CD4-positive, alpha-beta T cell treated with Interferon alpha-2 for 1 hour (primary cell): Measurements from ENCODE around the gene WNT5A.

Experiments used
- DNase-seq, 2 donors: peaks; one replicate each; pipeline ENCODE4 v3.0.0-alpha.2; 2020 to 2022

Gene WNT5A

DNA sequence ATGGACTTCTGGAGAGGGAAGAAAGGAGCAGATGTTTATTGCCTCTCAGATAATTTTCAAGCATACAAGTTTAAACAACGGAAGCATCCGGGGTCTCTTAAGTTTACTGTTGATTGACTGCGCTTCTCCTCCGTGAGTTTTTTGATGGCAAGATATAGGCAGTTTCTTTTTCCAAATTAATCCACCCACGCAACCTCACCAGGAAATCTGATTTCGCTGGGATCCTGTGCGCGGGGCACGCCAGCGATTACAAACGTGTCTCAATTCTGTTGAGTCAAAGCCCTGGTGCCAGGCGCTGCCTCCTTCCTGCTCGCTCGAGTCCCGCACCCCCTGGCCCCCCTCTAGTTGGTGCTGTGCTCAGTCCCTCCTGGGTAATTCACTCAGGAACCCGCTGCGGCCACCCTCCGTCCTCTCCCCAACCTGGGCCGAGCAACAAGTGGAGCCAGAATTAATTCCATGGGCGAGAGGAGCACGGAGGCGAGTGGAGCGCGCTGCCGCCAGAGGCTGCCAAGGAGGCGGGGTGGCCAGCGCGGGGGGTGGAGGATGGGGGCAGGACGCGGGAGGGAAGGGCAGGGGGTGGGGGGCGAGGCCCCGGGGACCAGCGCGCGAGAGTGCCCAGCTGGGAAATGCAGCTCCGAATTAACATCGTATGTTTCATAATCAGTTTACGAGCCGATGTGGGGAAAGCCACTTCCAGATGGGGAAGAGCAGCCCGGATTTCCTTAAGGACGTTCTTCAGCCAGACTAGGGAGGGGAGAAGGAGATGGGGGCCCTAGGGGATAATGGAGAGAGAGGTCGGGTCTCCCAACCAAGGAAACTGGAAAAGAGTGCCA is 6.0 kb downstream of the WNT5A start:
- DNase-seq, result no peak

DNA sequence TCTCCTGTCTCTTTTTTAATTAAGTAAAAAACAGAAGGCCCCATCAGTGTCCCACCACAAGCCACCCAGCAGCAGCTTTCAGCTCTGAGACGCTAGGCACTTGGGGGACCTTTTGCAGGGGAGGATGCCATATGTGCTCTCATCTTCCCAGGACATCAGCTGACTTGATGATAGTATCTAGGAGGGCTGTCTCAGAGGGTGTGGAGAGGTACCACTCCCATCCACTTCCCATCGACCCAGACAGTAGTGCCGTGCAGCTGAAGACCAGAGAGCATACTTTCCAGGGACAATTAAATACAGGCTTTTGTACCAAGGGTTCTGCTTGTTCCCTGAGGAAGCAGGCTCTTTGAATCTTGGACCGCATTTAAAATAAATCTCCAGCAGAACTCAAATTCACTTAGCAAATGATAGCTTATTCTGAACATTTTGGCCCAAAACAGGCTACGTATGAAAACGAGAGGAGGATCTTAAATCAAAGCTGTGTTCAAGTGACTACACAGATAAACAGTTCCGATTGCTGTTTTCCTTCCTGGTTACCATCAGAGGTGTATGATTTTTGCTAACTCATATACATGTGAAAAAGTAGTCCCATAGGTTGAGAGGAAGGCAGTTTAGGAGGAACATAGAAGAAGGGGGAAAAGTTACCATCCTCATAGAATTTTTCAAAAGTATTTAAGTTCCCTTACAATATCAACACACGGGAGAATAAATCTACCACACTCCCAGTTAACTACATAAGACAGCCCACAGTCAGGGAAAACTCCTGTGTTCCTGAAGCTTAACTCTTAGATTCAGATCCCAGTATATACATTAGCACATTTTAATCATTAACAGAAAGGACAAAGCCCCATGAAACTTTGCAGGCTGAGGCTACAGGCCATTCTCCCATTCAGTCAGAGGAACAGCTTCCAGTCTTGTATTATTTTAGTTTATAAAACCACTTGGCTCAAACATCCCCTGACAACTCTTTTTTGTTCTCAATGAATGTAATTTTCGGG is 9.5 kb downstream of the WNT5A start:
- no peak for DNase-seq

DNA sequence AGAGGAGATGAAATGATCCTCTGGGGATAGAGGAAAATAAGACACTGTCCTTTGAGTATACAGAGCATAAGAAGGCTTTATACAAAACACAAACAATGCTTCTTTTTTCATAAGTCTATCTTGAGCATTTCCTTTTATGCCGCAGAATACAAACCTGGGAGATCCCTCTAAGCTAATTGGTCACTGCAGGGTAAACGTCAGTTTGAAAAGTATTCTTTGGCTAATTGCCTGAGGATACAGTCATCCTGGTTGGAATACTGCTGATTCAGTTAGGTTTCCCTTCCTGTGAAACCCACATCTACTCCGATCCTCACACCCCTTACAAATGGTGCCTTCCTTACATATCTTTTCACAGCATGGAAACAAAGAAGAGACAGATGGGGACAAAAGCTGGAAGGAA is 10.6 kb downstream of the WNT5A start:
- no peak for DNase-seq

DNA sequence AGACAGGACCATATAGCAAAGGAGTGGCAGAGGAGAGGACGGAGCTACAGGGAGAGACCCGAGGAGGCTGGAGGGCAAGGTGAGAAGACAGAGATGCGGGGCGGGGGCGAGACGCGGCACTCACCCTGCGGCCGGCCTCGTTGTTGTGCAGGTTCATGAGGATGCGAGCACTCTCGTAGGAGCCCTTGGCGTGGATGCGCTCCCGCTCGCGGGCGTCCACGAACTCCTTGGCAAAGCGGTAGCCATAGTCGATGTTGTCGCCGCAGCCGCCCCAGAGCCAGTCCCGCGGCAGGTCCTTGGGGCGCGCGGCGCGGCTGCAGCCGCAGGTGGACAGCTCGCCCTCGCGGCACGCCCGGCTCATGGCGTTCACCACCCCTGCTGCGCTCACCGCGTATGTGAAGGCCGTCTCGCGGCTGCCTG is 12.9 kb downstream of the WNT5A start:
- no peak for DNase-seq

DNA sequence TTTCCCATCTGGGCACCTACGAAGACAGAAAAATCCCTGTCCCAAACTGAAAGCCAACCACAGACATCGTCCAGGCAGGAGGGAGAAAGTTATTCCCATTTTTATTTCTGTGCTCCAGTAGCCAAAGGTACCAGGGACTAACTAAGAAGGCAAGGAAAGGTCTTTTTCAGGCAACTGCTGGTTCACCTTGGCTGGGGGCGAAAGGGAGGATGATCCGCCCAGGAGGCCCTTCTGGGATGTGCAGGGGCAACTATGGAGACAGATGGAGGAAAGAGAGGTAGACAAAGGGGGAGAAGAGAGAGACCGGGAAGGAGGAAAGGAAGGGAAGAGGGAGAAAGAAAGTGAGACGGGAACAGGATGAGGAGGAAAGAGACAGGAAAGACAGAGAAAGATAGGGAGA is 13.3 kb downstream of the WNT5A start:
- no peak for DNase-seq

DNA sequence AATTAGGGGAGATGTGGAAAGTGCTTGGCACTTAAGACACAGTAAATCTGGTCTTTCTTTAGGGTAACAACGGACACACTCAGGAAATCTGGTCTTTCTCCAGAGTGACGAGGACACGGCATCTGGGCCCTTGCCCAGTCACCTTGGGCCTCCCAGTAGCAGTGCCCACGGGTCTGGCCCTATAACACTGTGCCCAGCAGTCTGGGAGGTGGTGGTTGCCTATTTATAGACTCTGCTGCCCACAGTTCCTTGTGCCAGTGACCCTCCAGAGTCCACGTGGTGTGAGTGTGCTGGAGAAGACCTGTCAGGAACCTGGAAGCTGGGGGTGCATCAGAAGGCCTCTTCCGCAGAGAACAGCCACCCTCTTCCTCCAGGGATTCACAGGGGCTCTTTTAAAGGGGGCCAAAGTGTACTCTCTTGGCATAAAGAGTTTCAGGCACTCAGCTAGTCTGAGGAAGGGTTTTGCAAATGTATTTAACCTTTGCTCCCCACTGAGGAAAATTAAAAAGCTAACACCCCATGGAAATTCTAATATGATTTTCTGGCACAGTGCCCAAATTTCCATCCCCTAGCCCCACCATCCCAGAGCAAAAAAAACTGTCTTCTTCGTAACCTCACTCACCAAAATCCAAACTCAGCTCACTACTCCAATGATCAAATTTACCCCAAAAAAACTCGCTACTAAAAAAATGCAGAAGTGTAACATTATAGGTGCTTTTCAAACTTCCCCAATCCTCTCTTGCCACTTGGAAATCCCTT is 15.4 kb downstream of the WNT5A start:
- no peak for DNase-seq

DNA sequence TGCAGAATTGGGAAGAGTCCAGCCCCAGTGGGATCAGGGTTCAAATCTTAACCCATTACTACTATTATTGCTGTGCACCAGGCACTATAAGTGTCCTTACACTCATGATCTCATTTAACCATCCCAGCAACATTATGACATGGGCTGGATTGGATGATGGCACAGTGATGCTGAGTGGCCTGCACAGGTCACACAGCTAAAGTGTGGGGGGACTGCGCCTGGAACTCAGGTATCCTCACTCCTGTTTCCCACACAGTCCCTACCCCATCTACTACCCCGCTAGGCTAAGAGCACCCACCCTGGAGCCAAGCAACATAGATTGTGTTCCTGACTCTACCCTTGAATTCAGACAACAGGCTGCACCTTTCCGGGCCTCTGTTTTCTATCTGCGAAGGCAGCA is 16.0 kb downstream of the WNT5A start:
- no peak for DNase-seq

DNA sequence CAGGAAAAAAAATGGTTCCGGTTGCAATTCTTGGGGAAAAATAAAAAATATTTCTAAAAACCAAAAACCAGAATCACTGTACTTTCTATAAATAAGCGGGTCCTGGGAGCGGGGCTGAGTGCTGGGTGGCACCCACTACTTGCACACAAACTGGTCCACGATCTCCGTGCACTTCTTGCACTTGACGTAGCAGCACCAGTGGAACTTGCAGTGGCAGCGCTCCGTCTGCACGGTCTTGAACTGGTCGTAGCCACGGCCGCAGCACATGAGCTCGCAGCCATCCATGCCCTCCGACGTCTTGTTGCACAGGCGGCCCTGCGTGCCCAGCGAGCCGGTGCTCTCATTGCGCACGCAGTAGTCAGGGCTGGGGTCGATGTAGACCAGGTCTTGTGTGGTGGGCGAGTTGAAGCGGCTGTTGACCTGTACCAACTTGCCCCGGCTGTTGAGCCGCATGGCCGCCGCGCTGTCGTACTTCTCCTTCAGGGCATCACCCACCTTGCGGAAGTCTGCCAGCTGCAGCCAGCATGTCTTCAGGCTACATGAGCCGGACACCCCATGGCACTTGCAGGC is 17.1 kb downstream of the WNT5A start:
- DNase-seq, result no peak

DNA sequence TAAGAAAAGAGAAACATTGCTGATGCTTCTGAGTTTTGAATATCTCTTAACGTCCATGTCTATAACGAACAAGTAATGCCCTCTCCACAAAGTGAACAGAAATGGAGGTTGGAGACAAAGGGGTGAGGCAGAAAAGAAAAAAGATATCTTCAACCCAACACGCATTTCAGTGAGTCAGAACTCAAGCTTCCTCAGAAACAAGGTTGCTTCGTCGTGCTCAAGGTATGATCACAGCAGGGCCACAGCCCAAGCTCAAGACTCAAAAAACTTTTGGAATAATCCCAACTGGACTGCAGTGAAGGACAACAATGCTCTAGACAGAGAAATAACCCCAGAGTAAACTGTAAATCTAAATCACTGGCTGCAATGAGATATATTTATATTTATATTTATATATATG is 18.9 kb downstream of the WNT5A start:
- no peak for DNase-seq

DNA sequence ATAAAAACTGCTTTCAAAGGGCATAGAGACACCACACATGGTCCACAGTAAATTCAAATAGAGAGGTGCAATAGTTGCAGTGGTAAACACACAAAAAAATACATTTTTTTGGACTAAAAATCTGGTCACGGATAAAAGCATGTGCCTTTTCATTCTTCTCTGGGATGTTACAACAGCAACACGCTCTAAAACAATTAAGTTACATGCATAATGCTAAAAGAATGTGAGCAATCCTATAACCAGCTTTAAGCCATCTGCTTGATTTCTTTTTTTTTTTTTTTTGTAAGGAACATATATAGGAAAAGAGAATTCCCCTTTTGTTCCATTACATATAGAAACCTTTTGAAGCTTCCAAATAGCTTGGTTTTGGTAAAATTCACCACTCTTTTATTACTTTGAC is 20.0 kb downstream of the WNT5A start:
- DNase-seq, result no peak

DNA sequence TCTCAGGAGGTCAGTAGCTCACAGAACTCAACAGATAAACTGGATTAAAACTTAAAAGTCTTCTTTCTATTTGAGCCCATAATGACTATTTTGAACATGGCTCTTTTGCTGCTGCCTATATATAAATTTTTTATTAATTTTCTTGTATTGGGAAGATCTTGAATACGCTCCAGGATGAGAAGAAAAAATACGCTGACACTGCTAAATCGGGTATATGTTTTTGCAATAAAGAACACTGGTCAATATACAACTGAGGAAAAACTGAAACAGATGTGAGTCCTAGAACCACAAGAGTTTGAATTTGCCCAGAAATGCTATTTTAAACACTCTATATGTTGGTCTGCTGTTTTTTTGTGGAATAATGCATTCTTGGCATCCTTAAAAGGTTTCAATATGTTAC is 20.6 kb downstream of the WNT5A start:
- no peak for DNase-seq

DNA sequence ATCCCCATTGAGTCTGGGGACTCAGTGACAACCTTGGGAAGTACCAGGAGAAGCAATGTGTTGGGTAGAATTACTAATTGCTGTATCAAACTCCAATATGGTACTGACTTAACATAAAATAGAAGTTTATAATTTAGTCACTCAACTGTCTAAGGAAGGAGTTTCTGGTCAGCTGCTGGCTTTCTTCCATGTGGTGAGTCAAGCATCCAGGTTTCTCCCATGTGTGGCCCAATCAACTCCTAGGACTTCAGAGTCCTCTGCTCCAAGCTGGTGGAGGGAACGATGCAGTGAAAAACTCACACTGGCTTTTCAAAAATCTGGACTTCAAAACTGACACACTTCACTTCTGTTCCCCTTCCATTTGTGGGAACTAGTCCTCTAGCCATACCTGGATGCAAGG is 25.2 kb downstream of the WNT5A start:
- DNase-seq, result no peak

DNA sequence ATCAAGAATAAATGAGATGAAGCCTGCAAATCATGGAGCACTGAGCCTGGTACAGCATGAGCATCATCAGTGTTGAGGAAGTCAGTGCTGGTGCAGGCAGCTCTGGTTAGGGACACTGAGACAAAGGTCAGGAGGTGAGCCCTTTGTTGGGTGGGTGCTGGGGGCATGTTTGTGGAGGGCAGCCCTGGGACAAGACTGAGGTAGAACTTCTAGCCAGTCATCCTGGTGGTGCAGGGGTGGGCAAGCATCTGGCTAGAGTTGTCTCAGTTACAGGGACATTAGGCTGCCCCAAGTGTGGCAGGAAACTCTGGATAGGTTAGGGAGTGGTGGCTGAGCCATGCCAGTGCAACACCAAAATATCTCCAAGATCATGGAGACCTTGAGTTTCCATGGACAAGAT is 27.3 kb downstream of the WNT5A start:
- no peak for DNase-seq

DNA sequence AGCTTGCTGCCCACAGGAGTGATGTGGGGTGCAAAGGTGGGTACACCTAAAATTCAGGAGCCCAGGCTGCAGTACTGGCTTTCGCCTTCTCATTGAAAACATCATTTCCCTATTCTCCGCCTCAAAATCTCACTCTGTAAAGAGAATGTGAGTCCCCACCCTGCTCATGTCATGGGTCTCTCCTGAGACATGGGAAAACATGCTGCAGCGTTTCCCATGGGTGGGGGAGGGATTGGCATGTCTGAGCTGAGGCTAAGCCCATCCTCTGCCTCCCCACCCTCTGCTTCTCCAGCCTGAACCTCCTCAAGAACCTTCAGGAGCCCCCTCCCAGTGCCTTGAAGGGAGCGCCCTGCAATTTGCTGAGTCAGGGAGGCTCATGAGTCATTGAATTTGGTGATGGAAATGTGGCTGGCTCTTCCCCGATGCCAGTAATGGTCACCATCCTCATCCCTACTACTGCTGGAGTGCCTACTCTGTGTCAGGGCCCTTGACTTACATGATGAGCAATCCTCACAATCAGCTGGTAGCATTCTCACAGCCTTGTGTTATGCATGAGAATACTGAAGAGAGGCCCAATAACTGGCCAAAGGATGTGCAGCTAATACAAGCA is 28.8 kb downstream of the WNT5A start:
- no peak for DNase-seq

DNA sequence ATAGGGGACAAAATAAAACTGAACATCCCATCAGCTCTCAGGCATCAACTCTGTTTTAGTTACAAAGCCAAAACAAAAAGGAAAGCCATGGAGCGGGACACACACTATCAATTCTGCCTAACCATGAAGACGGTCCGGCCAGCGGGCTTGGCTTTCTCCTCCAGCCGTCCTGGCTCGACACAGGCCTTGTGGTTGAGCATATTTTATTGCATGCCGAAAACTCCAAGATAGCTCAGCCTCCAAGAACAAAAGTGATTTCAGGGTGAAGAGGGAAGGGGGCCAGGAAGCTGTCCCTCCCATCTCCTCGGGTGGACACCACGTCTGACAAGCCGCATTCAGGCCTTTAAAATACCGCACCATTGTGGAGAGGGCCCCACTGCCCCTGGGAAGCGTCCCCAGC is 31.2 kb downstream of the WNT5A start:
- DNase-seq, result no peak

DNA sequence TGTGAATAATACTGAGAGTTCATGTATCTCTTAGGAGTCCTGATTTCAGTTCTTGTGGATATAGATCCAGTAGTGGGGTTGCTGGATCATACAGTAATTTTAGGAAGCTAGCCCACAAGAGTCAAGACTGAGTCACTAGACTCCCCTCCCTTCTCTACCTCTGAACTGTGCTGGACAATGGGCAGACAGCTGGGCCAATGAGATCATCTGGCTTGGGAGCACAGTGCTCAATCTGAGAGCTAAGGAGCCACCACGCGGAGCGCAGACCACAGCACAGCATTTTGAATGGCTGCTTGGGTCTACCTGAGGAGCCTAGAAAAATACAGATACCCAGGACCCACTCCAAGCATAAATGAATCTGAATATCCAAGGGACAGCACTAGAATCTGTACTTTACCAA is 32.5 kb downstream of the WNT5A start:
- DNase-seq, result no peak

DNA sequence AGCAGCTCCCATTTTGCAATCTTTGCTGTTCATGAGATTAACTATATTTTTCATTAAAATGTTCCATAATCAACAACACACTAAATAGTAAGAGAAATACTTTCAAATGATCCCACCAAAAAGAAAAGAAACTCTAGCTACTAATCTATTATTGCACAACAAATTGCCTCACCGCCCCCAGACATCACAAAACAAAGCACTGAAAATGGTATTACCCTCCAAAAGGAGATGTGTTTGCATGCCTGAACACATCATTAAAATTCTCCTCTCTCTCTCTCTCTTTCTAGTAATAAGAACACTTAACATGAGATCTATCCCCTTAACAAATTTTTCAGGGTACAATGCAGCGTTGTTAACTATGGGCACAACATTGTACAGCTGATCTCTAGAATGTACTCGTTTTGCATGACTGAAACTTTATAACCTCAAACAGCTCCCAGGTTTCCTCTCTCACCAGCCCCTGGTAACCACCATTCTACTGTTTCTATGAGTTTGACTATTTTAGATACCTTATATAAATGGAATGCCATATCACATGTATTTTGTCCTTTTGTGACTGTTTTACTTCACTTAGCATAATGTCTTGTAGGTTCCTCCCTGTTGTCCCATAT is 33.1 kb downstream of the WNT5A start:
- DNase-seq, result no peak

DNA sequence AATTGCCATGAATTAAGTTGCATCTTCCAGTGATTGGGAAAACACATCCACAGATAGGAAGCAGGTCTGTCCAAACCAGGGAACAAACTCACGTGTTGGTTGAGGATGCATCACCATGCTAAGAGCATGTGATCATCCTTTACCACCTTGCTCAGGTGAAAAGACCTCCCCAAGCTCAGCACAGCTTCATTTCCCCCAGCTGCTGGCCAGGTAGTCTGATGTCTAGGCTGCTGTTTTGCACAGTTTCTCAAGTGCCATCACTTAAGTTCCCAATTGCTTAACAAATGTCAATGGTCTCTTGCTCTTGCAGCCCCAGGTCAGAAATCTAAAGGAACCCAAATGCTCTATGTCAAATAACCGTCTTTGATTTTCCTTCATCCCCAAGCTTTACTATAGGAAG is 34.2 kb downstream of the WNT5A start:
- no peak for DNase-seq

DNA sequence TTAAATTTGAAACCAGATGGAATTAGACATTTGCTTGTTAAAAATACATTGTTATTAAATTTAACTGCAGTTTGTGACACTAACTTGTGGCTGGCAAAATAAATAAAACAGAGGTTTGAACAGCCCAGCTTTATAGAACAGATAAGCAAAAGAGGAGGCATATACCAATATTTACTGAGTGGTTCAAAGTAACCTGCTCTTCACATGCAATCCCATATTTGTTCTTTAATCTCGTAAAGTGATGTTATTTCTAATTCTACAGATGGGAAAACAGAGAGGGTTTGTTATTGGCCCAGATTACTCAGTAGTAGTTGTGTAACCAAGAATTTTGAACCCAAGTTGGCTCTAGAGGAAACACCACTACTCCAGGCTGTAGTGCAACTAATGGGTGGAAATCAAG is 37.6 kb downstream of the WNT5A start:
- DNase-seq, result no peak

DNA sequence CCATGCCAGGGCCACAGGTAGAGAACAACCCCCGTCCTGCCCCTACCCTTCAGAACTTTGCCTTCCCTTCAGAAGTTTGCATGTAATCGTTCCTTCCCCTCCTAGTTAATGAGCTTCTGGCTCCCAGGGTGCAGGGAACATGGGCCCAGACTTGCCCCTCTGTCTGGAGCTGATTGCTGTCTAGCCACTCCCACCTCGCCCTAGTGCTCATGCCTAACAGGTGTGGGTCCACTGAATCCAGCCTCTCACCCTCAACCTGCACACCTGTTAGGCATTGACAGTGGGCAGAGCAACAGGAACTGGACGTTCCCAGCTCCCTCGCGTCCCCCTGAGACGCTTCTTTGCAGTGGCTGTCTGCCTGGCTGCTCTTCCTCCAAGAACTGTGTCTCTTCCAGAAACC is 40.3 kb downstream of the WNT5A start:
- DNase-seq, result no peak

DNA sequence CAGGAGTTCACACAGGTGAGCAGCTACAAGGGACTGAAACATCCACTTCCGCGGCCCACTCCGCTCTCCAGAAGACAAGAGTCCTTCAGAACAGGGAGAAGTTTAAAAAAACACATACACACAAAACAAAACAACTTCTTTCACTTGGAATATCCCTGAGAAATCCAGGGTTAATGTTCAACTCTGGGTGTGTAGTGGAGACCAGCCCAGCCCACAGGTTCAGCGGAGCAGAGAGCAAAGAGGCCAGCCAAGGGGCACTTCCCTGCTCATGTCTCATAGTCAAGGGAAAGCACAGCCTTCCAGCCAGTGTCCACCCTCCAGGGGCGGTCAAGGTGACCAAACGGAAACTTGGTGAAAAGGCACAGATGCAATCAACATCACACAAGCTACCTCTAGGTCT is 41.6 kb downstream of the WNT5A start:
- no peak for DNase-seq

DNA sequence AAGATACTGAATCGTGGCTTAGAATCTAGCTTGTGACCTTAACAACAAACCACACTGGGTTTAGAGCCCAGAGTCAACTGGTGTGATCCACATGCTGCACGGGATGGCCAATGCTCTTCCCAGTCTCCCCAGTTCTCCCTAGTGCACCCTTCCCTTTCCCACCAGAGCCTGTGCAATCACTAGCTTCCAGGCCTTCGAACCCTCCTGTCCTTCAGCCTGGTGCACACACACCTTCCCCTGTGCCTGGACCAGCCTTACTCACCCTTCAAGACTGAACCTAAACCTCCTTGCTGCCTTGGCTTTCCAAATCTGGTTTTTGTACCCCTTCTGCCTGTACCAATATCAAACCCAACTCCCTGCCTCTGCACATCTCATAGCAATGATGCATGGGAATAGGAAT is 43.8 kb downstream of the WNT5A start:
- no peak for DNase-seq
